ACC112 (cell line): Measurements from ENCODE around the gene RBM15B.

Experiments
- H2AFZ ChIP-seq: fragments of 200-600 bp; sonication (generic); one replicate; pipeline ENCODE4 v1.6.0; 2017; ENCODE audit warnings: antibody characterized with exemption, low read length; ENCODE audit not compliant: unreplicated experiment
- H3K27ac ChIP-seq: fragments of 200-600 bp; sonication (generic); 2 replicates; pipeline ENCODE4 v1.5.1; 2014; ENCODE audit warnings: low read depth, mild to moderate bottlenecking, antibody characterized with exemption, low read length, moderate library complexity
- H3K27me3 ChIP-seq: fragments of 200-600 bp; sonication (generic); 2 replicates; pipeline ENCODE4 v1.6.1; 2014; ENCODE audit warnings: mild to moderate bottlenecking, antibody characterized with exemption, low read length, moderate library complexity, mixed read lengths; ENCODE audit not compliant: insufficient read depth
- H3K36me3 ChIP-seq: fragments of 200-600 bp; sonication (generic); 2 replicates; pipeline ENCODE4 v1.6.1; 2016; ENCODE audit warnings: mild to moderate bottlenecking, antibody characterized with exemption, low read length, moderate library complexity, mixed read lengths; ENCODE audit not compliant: insufficient read depth
- H3K4me1 ChIP-seq: fragments of 200-600 bp; sonication (generic); one replicate; pipeline ENCODE4 v1.6.1; 2016; ENCODE audit warnings: low read length, mixed read lengths; ENCODE audit not compliant: insufficient read depth, unreplicated experiment, control insufficient read depth
- H3K4me3 ChIP-seq: fragments of 200-600 bp; sonication (generic); 2 replicates; pipeline ENCODE4 v1.5.1; 2014; ENCODE audit warnings: mild to moderate bottlenecking, low read depth, low read length
- H3K79me2 ChIP-seq: fragments of 200-600 bp; sonication (generic); one replicate; pipeline ENCODE4 v1.6.0; 2016; ENCODE audit warnings: low read length; ENCODE audit not compliant: control insufficient read depth, unreplicated experiment, insufficient read depth

RBM15B gene, protein sequence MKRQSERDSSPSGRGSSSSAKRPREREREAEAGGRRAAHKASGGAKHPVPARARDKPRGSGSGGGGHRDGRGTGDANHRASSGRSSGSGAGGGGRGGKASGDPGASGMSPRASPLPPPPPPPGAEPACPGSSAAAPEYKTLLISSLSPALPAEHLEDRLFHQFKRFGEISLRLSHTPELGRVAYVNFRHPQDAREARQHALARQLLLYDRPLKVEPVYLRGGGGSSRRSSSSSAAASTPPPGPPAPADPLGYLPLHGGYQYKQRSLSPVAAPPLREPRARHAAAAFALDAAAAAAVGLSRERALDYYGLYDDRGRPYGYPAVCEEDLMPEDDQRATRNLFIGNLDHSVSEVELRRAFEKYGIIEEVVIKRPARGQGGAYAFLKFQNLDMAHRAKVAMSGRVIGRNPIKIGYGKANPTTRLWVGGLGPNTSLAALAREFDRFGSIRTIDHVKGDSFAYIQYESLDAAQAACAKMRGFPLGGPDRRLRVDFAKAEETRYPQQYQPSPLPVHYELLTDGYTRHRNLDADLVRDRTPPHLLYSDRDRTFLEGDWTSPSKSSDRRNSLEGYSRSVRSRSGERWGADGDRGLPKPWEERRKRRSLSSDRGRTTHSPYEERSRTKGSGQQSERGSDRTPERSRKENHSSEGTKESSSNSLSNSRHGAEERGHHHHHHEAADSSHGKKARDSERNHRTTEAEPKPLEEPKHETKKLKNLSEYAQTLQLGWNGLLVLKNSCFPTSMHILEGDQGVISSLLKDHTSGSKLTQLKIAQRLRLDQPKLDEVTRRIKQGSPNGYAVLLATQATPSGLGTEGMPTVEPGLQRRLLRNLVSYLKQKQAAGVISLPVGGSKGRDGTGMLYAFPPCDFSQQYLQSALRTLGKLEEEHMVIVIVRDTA

DNA sequence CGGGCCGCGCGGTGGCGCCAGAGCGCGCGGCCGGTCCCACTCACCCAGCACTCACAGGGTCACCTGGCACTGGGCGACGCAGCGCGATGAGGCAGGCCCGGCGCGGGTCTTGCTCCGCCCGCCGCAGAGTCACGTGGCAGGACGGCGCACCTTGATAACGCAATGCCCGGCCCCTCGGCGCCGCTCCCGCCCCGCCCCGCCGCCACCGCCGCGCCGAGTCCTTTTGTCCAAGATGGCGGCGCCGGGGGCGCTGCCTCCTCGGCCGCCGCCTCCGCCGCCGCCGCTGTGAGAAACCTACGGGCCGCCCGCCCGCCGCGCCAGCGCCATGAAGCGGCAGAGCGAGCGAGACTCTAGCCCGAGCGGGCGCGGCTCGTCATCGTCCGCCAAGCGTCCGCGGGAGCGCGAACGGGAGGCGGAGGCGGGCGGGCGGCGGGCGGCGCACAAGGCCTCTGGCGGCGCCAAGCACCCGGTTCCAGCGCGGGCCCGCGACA lies at the start of gene RBM15B:
Gene RBM15B (plus strand): TSS at position 211 of the 491 bp plus-strand sequence. CDS start 115 bp downstream, at position 326.
- Histone ChIP-seq H3K27me3 (no peaks in the 10 kb centered on the region), H3K36me3 (peaks cover 56% of the 10 kb centered on the region), H3K79me2 (peaks cover 69% of the 10 kb centered on the region), H2AFZ (peak within 1 kb of the TSS; percentile 28), H3K27ac (peak within 1 kb of the TSS; percentile 73; the same call in 1 of the 2 replicates), H3K4me1 (peaks cover 42% of the 10 kb centered on the region), H3K4me3 (peak within 1 kb of the TSS; percentile 81)

DNA sequence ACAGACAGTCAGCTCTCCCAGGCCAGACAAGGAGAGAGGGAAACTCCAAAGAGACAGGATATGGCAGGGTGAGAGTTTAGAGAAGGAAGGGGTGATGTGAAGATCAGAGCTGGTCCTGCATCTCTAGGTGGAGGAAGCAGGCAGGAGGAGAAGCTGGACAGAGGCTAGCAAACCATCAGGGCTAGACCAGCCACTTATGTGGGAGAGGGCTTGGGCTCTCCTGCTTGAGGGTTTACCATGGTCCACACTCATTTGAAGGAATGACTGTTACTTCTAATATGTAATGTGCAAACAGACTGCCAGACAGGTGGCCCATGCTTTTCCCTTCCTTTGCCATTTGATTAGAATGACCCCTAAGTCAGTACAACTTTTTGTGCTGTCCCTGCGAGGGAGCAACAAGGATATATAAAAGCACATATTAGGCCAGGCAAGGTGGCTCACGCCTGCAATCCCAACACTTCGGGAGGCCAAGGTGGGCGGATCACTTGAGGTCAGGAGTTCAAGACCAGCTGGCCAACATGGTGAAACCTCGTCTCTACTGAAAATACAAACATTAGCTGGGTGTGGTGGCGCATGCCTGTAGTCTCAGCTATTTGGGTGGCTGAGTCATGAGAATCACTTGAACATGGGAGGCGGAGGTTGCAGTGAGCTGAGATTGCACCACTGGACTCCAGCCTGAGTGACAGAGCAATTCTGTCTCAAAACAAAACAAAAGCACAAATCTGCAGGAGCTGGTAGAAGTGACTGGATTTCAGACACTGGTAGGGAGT lies 47.0 kb upstream of the RBM15B start:
- no peak overlapping the region for H2AFZ ChIP-seq
- peaks cover 47% of the 10 kb centered on the region for H3K4me1 ChIP-seq
- no peaks in the 10 kb centered on the region for H3K27me3 ChIP-seq
- H3K36me3 ChIP-seq: no peaks in the 10 kb centered on the region
- peak overlapping the region; percentile 43 for H3K27ac ChIP-seq
- no peak overlapping the region for H3K4me3 ChIP-seq
- H3K79me2 ChIP-seq: no peaks in the 10 kb centered on the region

- Histone ChIP-seq H3K36me3 (no peaks in the 10 kb centered on the region), H3K79me2 (no peaks in the 10 kb centered on the region), H2AFZ (no peak overlapping the region), H3K4me1 (no peaks in the 10 kb centered on the region), H3K27me3 (no peaks in the 10 kb centered on the region), H3K4me3 (no peak overlapping the region), H3K27ac (no peak overlapping the region)
Observed at GRCh38 chr3:51350751-51351150, 40.3 kb upstream of the RBM15B start.

DNA sequence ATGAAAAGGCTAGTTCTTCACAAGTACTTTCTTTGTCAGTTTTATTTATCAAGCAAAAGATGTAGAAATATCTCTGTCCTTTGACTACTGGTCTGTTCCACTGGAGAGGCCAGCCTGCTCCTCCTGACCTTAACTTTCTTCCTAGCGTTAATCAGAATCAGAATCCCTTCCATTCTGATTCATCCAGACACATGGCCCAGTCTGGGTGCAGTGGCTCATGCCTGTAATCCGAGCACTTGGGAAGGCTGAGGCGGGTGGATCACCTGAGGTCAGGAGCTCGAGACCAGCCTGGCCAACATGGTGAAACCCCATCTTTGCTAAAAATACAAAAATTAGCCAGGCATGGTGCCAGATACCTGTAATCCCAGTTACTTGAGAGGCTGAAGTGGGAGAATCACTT lies 38.0 kb upstream of the RBM15B start:
- no peaks in the 10 kb centered on the region for H3K27me3 ChIP-seq
- H3K4me1 ChIP-seq: no peaks in the 10 kb centered on the region
- no peak overlapping the region for H2AFZ ChIP-seq
- H3K4me3 ChIP-seq: no peak overlapping the region
- H3K79me2 ChIP-seq: no peaks in the 10 kb centered on the region
- no peak overlapping the region for H3K27ac ChIP-seq
- H3K36me3 ChIP-seq: no peaks in the 10 kb centered on the region

- Histone ChIP-seq H3K4me3 (no peak overlapping the region), H3K27ac (no peak overlapping the region), H3K79me2 (no peaks in the 10 kb centered on the region), H3K27me3 (no peaks in the 10 kb centered on the region), H2AFZ (no peak overlapping the region), H3K36me3 (no peaks in the 10 kb centered on the region), H3K4me1 (no peaks in the 10 kb centered on the region)
Observed at GRCh38 chr3:51353691-51354090, 37.4 kb upstream of the RBM15B start.

- no peaks in the 10 kb centered on the region for H3K36me3 ChIP-seq
- no peak overlapping the region for H3K4me3 ChIP-seq
- H3K27me3 ChIP-seq: no peaks in the 10 kb centered on the region
- H2AFZ ChIP-seq: no peak overlapping the region
- no peak overlapping the region for H3K27ac ChIP-seq
- no peaks in the 10 kb centered on the region for H3K79me2 ChIP-seq
- H3K4me1 ChIP-seq: no peaks in the 10 kb centered on the region
Observed at GRCh38 chr3:51354172-51354571, 36.9 kb upstream of the RBM15B start.

- no peaks in the 10 kb centered on the region for H3K79me2 ChIP-seq
- H3K27ac ChIP-seq: no peak overlapping the region
- no peaks in the 10 kb centered on the region for H3K27me3 ChIP-seq
Observed at GRCh38 chr3:51354731-51355615, 36.1 kb upstream of the RBM15B start.

GRCh38 chr3:51355891-51356578 lies 35.0 kb upstream of the RBM15B start:
- no peaks in the 10 kb centered on the region for H3K27me3 ChIP-seq
- H3K36me3 ChIP-seq: no peaks in the 10 kb centered on the region
- H2AFZ ChIP-seq: no peak overlapping the region
- H3K27ac ChIP-seq: no peak overlapping the region
- no peaks in the 10 kb centered on the region for H3K79me2 ChIP-seq
- no peak overlapping the region for H3K4me3 ChIP-seq
- no peaks in the 10 kb centered on the region for H3K4me1 ChIP-seq

More at GRCh38 chr3:51354731-51355615, 36.1 kb upstream of the RBM15B start:
- H3K4me1 ChIP-seq: no peaks in the 10 kb centered on the region
- H3K4me3 ChIP-seq: no peak overlapping the region
- no peak overlapping the region for H2AFZ ChIP-seq
- H3K36me3 ChIP-seq: no peaks in the 10 kb centered on the region

DNA sequence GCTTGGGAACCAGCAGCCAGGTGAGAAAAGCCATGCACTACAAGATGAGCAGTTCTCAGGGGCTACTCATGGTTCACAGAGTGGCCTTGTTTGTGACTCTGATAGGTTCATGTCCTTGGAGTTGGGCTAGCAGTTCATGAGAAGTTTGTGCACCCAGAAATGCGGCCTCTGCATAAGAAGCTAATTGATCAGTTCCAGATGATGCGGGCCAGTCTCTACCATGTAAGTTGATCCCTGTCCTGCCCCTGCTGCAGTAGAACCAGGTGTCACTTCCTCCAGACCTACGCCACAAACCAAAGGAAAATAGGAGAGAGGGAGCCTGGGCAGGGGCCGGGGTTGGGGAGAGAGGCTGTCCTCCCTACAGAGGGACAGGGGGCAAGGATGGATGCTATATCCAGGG lies 33.2 kb upstream of the RBM15B start:
- Histone ChIP-seq H3K27me3 (no peaks in the 10 kb centered on the region), H3K27ac (no peak overlapping the region), H3K4me1 (no peaks in the 10 kb centered on the region), H3K4me3 (no peak overlapping the region), H3K36me3 (no peaks in the 10 kb centered on the region), H2AFZ (no peak overlapping the region), H3K79me2 (no peaks in the 10 kb centered on the region)
